ENCODE measurements around the gene SDF4. TPM values are rescaled to one million over a fixed set of nuclear protein-coding genes. Genes with fewer than 3 reads are reported as not detected.

Gene SDF4
- total RNA-seq, 1 donor from 2014 or later = 175 TPM

DNA sequence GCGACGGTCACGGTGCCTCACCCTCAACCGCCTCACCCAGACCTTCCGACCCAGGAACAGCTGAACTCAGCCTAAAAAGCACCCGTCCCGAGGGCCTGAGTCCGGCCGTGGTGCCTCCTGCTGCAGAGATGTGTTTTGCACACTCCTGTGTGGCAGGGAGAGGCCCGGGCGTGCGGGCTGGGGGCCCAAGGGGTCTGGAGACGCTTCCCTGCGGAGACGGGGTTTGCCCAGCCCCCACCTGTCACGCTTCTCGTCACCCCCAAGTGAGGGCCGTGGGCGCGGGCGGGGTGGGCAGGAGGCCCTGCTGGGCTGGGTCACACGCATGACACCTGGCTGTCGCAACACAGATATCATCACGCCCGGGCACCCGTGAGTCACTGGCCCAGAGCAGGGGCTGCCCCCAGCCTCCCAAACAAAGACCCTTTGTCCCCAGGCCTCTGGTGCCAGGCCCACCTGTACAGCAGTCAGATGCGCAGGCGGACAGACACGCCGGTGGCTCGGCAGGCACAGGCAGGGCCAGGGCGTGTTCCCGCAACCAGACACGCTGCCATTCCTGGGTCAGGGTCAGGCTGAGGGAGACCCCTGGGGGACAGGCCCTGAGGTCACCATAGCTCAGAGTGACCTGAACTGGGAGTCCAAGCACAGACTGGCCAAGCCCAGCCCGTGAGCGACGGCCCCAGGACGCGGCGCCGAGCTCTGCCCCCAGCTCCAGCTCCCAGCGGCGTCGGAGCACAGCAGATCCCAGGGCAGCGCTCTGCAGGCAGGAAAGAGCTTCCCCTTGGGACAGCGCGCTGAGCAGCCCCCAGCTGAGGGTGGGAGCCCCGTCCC is 6.3 kb upstream of the SDF4 start:
- no peaks in the 10 kb centered on the region for H3K4me1 ChIP-seq (ENCODE audit: insufficient read depth, low read length)
- Mint-ChIP-seq H3K27ac (ENCODE audit: unreplicated experiment) (no peak overlapping the region), H3K9me3 (ENCODE audit: unreplicated experiment) (peaks cover 2% of the 10 kb centered on the region), H3K4me3 (ENCODE audit: unreplicated experiment) (no peak overlapping the region), H3K36me3 (ENCODE audit: low read depth, unreplicated experiment) (no peaks in the 10 kb centered on the region), H3K27me3 (ENCODE audit: low read depth, unreplicated experiment) (no peaks in the 10 kb centered on the region), H3K4me1 (ENCODE audit: low read depth, unreplicated experiment) (peaks cover 6% of the 10 kb centered on the region)
- H3K9me3 ChIP-seq (ENCODE audit: insufficient read depth, low read depth, low read length) = peaks cover 2% of the 10 kb centered on the region
- H3K4me2 ChIP-seq (ENCODE audit: low read length) = no peak overlapping the region
- H3K27ac ChIP-seq (ENCODE audit: low read depth, low read length) = no peak overlapping the region
- no peaks in the 10 kb centered on the region for H3K27me3 ChIP-seq (ENCODE audit: insufficient read depth, low read length)
- H2AFZ ChIP-seq (ENCODE audit: low read depth, low read length) = no peak overlapping the region
- no peak overlapping the region for H3K4me3 ChIP-seq (ENCODE audit: insufficient read depth, low read depth, low read length)
- no peaks in the 10 kb centered on the region for H3K36me3 ChIP-seq (ENCODE audit: insufficient read depth, low read length)
- peaks cover 17% of the 10 kb centered on the region for H4K20me1 ChIP-seq (ENCODE audit: insufficient read depth, low read length)
- H3K79me2 ChIP-seq (ENCODE audit: insufficient read depth, low read length) = peaks cover 18% of the 10 kb centered on the region
- FAIRE-seq = no peak
- TF ChIP-seq EZH2 (IDR thresholded peaks at IDR 0.05; ENCODE audit: insufficient read depth, low read length) (no peak), CTCF (IDR thresholded peaks at IDR 0.05; ENCODE audit: insufficient read depth, low read depth, low read length) (no peak)
- DNase-seq (ENCODE audit: low read depth) = no peak
- H3K9ac ChIP-seq (ENCODE audit: low read length) = no peak overlapping the region

- H2AFZ ChIP-seq (ENCODE audit: low read depth, low read length) = no peak overlapping the region
- peaks cover 9% of the 10 kb centered on the region for H3K9me3 ChIP-seq (ENCODE audit: insufficient read depth, low read depth, low read length)
- H4K20me1 ChIP-seq (ENCODE audit: insufficient read depth, low read length) = peaks cover 17% of the 10 kb centered on the region
- Mint-ChIP-seq H3K36me3 (ENCODE audit: low read depth, unreplicated experiment) (no peaks in the 10 kb centered on the region), H3K4me1 (ENCODE audit: low read depth, unreplicated experiment) (peaks cover 6% of the 10 kb centered on the region), H3K4me3 (ENCODE audit: unreplicated experiment) (no peak overlapping the region), H3K27ac (ENCODE audit: unreplicated experiment) (no peak overlapping the region), H3K27me3 (ENCODE audit: low read depth, unreplicated experiment) (no peaks in the 10 kb centered on the region), H3K9me3 (ENCODE audit: unreplicated experiment) (peaks cover 2% of the 10 kb centered on the region)
- H3K4me2 ChIP-seq (ENCODE audit: low read length) = no peak overlapping the region
- no peak overlapping the region for H3K4me3 ChIP-seq (ENCODE audit: insufficient read depth, low read depth, low read length)
- no peaks in the 10 kb centered on the region for H3K4me1 ChIP-seq (ENCODE audit: insufficient read depth, low read length)
- no peak for DNase-seq (ENCODE audit: low read depth)
- FAIRE-seq = no peak
- no peak overlapping the region for H3K27ac ChIP-seq (ENCODE audit: low read depth, low read length)
- no peaks in the 10 kb centered on the region for H3K27me3 ChIP-seq (ENCODE audit: insufficient read depth, low read length)
- H3K36me3 ChIP-seq (ENCODE audit: insufficient read depth, low read length) = no peaks in the 10 kb centered on the region
- H3K79me2 ChIP-seq (ENCODE audit: insufficient read depth, low read length) = peaks cover 26% of the 10 kb centered on the region
- no peak overlapping the region for H3K9ac ChIP-seq (ENCODE audit: low read length)
- TF ChIP-seq CTCF (IDR thresholded peaks at IDR 0.05; ENCODE audit: insufficient read depth, low read depth, low read length) = no peak
- no peak for TF ChIP-seq EZH2 (IDR thresholded peaks at IDR 0.05; ENCODE audit: insufficient read depth, low read length)
Measured at GRCh38 chr1:1236945-1237873, 5.4 kb upstream of the SDF4 start.

Measured in astrocyte (in vitro differentiated cells and primary cell).